Parathyroid adenoma (tissue), 2 donors: ENCODE measurements around the gene OR6B3.

Source experiments
- H2AFZ ChIP-seq: fragments of 300-600 bp; sonication (generic); one replicate; pipeline ENCODE4 v1.7.0; 2017; ENCODE audit warnings: antibody characterized with exemption, mild to moderate bottlenecking
- H3K27ac ChIP-seq: fragments of 300-600 bp; sonication (generic); one replicate; pipeline ENCODE4 v1.7.0; 2017
- H3K27me3 ChIP-seq: fragments of 300-600 bp; sonication (generic); one replicate; pipeline ENCODE4 v1.7.0; 2017; ENCODE audit warnings: low read length; ENCODE audit not compliant: control insufficient read depth, insufficient read depth
- H3K36me3 ChIP-seq: fragments of 300-600 bp; sonication (generic); one replicate; pipeline ENCODE4 v1.7.0; 2017; ENCODE audit warnings: low read length; ENCODE audit not compliant: control insufficient read depth, insufficient read depth
- H3K4me1 ChIP-seq: fragments of 300-600 bp; sonication (generic); one replicate; pipeline ENCODE4 v1.7.0; 2017; ENCODE audit warnings: control low read depth
- H3K4me2 ChIP-seq: fragments of 300-600 bp; sonication (generic); one replicate; pipeline ENCODE4 v1.7.0; 2017; ENCODE audit warnings: low read length
- H3K4me3 ChIP-seq: fragments of 300-600 bp; sonication (generic); one replicate; pipeline ENCODE4 v1.7.0; 2017; ENCODE audit warnings: low read depth, low read length
- H3K79me2 ChIP-seq: fragments of 300-600 bp; sonication (generic); one replicate; pipeline ENCODE4 v1.7.0; 2017; ENCODE audit warnings: control low read depth
- H3K9ac ChIP-seq: fragments of 300-600 bp; sonication (generic); one replicate; pipeline ENCODE4 v1.7.0; 2017; ENCODE audit warnings: mild to moderate bottlenecking
- H3K9me3 ChIP-seq: fragments of 300-600 bp; sonication (generic); one replicate; pipeline ENCODE4 v1.7.0; 2017; ENCODE audit warnings: low read length; ENCODE audit not compliant: control insufficient read depth
- CTCF ChIP-seq: fragments of 300-600 bp; sonication (generic); IDR thresholded peaks from one replicate; pipeline ENCODE4 v1.7.0; 2017; ENCODE audit warnings: antibody characterized with exemption, mild to moderate bottlenecking
- donor health status: primary hyperparathyroidism.

Gene OR6B3

DNA sequence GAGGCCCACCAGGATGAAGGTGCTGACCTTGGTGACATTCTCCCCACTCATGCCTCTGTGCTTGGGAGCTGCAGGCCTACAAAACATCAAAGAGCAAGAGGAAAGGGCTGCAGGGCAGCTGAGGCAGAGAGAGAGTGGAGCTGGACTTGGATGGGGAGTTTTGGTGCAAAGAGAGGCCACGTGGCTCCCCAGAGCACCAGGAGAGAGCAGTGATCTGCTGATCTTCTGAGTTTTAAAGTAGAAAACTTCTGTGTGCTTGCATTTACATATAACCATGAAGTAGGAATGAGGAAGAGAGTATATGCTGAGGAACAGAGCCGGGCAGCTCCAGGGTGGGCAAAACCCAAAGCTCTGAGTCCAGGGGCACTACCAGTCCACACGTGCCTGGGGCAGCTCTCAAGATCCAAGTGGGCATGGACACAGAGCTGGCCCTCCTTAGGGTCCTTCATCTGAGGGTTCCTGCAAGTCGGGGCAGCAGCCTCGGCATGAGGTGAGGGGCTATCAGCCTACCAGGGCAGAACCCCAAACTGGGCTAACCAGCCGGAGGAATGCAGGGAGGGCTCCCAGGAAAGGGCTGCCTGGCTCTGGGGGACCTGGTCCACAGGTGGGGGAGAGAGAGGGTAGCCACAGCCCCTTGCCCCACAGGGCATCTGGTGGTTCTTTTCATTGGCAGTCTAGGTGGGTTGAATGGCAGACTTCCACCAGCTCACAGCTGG is 22.8 kb downstream of the OR6B3 start, which contains the start of gene OR6B2:
Gene OR6B2 (minus strand): TSS at position 51 of the 716 bp plus-strand sequence. CDS start 0 bp downstream, at position 51.
- Histone ChIP-seq H3K4me1 (no peaks in the 10 kb centered on the region), H3K4me2 (no peak within 1 kb of the TSS), H3K36me3 (no peaks in the 10 kb centered on the region), H2AFZ (no peak within 1 kb of the TSS), H3K4me3 (no peak within 1 kb of the TSS), H3K9me3 (no peaks in the 10 kb centered on the region), H3K27ac (no peak within 1 kb of the TSS), H3K27me3 (no peaks in the 10 kb centered on the region), H3K79me2 (peaks cover under 1% of the 10 kb centered on the region), H3K9ac (no peak within 1 kb of the TSS)
- TF ChIP-seq CTCF: no peak

GRCh38 chr2:240024766-240025165 is 28.6 kb downstream of the OR6B3 start:
- peak overlapping the region; percentile 71 for H3K4me3 ChIP-seq
- H3K9me3 ChIP-seq: no peaks in the 10 kb centered on the region
- no peak for TF ChIP-seq CTCF
- H3K4me1 ChIP-seq: peaks cover 5% of the 10 kb centered on the region
- no peak overlapping the region for H3K27ac ChIP-seq
- peak overlapping the region; percentile 98 for H2AFZ ChIP-seq
- no peak overlapping the region for H3K9ac ChIP-seq
- no peaks in the 10 kb centered on the region for H3K27me3 ChIP-seq
- H3K36me3 ChIP-seq: no peaks in the 10 kb centered on the region
- peak overlapping the region; percentile 78 for H3K4me2 ChIP-seq
- H3K79me2 ChIP-seq: peaks cover 27% of the 10 kb centered on the region

GRCh38 chr2:240023792-240024191 is 29.5 kb downstream of the OR6B3 start:
- Histone ChIP-seq H3K36me3 (no peaks in the 10 kb centered on the region), H3K4me1 (peaks cover 5% of the 10 kb centered on the region), H3K79me2 (peaks cover 27% of the 10 kb centered on the region), H3K27me3 (no peaks in the 10 kb centered on the region), H3K4me3 (no peak overlapping the region), H3K9ac (no peak overlapping the region), H3K4me2 (peak overlapping the region; percentile 78), H3K9me3 (no peaks in the 10 kb centered on the region), H2AFZ (no peak overlapping the region), H3K27ac (no peak overlapping the region)
- no peak for TF ChIP-seq CTCF

DNA sequence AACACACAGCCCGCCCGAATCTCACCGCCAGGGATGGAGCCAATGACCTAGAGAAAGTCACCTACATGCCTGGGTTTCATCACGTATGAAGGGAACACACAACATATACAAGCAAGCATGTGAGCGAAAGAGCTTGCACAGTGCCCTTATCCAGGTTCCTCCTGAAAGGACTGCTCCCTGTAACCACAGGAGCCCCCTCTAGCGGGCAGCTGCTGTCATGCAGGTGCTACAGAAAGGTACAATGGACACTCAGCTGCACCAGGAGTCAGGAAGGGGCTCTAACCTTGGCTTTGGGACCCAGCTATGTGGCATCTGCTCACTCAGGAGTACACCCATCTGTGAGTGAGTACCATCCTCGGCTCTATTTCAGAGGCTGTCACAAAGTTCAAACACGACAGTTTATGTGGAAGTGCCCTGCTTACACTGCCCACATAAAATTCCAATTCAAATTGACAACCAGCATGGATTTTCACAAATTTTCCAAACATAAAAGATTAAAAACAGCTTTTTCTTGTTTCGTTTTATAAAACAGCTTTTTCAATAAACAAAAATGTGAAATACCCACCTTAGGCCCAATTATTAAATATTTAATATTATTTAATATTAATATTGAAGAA is 31.7 kb downstream of the OR6B3 start:
- Histone ChIP-seq H3K9ac (no peak overlapping the region), H3K79me2 (peaks cover 36% of the 10 kb centered on the region)
- TF ChIP-seq CTCF: peak; percentile 65

More for the DNA sequence above, 31.7 kb downstream of the OR6B3 start:
- no peak overlapping the region for H3K4me3 ChIP-seq
- H3K27me3 ChIP-seq: no peaks in the 10 kb centered on the region
- H3K36me3 ChIP-seq: no peaks in the 10 kb centered on the region
- peaks cover 5% of the 10 kb centered on the region for H3K4me1 ChIP-seq
- H3K9me3 ChIP-seq: no peaks in the 10 kb centered on the region
- H3K27ac ChIP-seq: no peak overlapping the region
- H2AFZ ChIP-seq: no peak overlapping the region
- no peak overlapping the region for H3K4me2 ChIP-seq
